Liver (tissue), 9 donors: ENCODE data around the gene GRIP2. TPM values are rescaled to one million over a fixed set of nuclear protein-coding genes. Genes with fewer than 3 reads are reported as not detected.

ENCODE experiments used
- DNase-seq: peaks from one replicate; pipeline ENCODE4 v3.0.0-alpha.2; 2017; ENCODE audit warnings: low spot score
- H3K27ac ChIP-seq, 2 donors: one replicate each; pipeline ENCODE4 v1.7.0; 2013; ENCODE audit warnings: inconsistent platforms in 2 of 2, low read length in 2 of 2, control low read depth in 1 of 2, low read depth in 1 of 2, mild to moderate bottlenecking in 1 of 2
- H3K27me3 ChIP-seq, 4 donors: one replicate each; pipeline versions ENCODE4 v1.6.1 to v1.7.0; 2013; ENCODE audit warnings: low read length in 3 of 4, inconsistent platforms in 1 of 4, mild to moderate bottlenecking in 1 of 4, moderate library complexity in 1 of 4; ENCODE audit not compliant: control insufficient read depth in 4 of 4, insufficient read depth in 4 of 4
- H3K36me3 ChIP-seq, 4 donors: one replicate each; pipeline versions ENCODE4 v1.6.1 to v1.7.0; 2013; ENCODE audit warnings: low read length in 3 of 4, mild to moderate bottlenecking in 3 of 4, low read depth in 1 of 4, moderate library complexity in 1 of 4; ENCODE audit not compliant: control insufficient read depth in 4 of 4, insufficient read depth in 3 of 4
- H3K4me1 ChIP-seq, 4 donors: one replicate each; pipeline versions ENCODE4 v1.6.1 to v1.7.0; 2013; ENCODE audit warnings: low read length in 3 of 4, mild to moderate bottlenecking in 3 of 4, moderate library complexity in 1 of 4; ENCODE audit not compliant: control insufficient read depth in 4 of 4, insufficient read depth in 4 of 4
- H3K4me3 ChIP-seq, 3 donors: one replicate each; pipeline versions ENCODE4 v1.6.1 to v1.7.0; 2013; ENCODE audit warnings: low read length in 3 of 3, control low read depth in 1 of 3, low read depth in 1 of 3, mild to moderate bottlenecking in 1 of 3
- H3K9ac ChIP-seq, 2 donors: one replicate each; pipeline ENCODE4 v1.7.0; 2013; ENCODE audit warnings: low read length in 2 of 2, mild to moderate bottlenecking in 2 of 2, moderate library complexity in 2 of 2, control low read depth in 1 of 2, low read depth in 1 of 2
- H3K9me3 ChIP-seq, 4 donors: one replicate each; pipeline versions ENCODE4 v1.6.1 to v1.7.0; 2013; ENCODE audit warnings: low read length in 3 of 4; ENCODE audit not compliant: control insufficient read depth in 4 of 4
- EGR1 ChIP-seq, 2 donors: IDR thresholded peaks; 2 replicates each; pipeline ENCODE4 v1.6.1; 2016 to 2018; ENCODE audit warnings: antibody characterized with exemption in 2 of 2, low read depth in 2 of 2
- FOXA1 ChIP-seq: IDR thresholded peaks from 2 replicates; pipeline ENCODE4 v1.6.1; 2016; ENCODE audit warnings: antibody characterized with exemption
- FOXA2 ChIP-seq: IDR thresholded peaks from 2 replicates; pipeline ENCODE4 v1.6.1; 2016; ENCODE audit warnings: antibody characterized with exemption
- GABPA ChIP-seq, 2 donors: IDR thresholded peaks in 1 of 2; conservative IDR thresholded peaks in 1 of 2; 2 replicates each; pipeline ENCODE4 v1.6.1; 2016; ENCODE audit warnings: antibody characterized with exemption in 2 of 2, mild to moderate bottlenecking in 1 of 2, moderate library complexity in 1 of 2
- HNF4A ChIP-seq, 2 donors: conservative IDR thresholded peaks; 2 replicates each; pipeline ENCODE4 v1.6.1; 2016; ENCODE audit warnings: antibody characterized with exemption in 2 of 2, mild to moderate bottlenecking in 2 of 2
- HNF4G ChIP-seq: IDR thresholded peaks from 2 replicates; pipeline ENCODE4 v1.6.1; 2016; ENCODE audit warnings: antibody characterized with exemption
- JUND ChIP-seq, 2 donors: IDR thresholded peaks; 2 replicates each; pipeline ENCODE4 v1.6.1; 2016; ENCODE audit warnings: antibody characterized with exemption in 2 of 2
- NR2F2 ChIP-seq: IDR thresholded peaks from 2 replicates; pipeline ENCODE4 v1.6.1; 2016; ENCODE audit warnings: antibody characterized with exemption
- RAD21 ChIP-seq, 2 donors: IDR thresholded peaks; 2 replicates each; pipeline ENCODE4 v1.6.1; 2016; ENCODE audit warnings: antibody characterized with exemption in 2 of 2, mild to moderate bottlenecking in 2 of 2
- RXRA ChIP-seq, 2 donors: IDR thresholded peaks; 2 replicates each; pipeline ENCODE4 v1.6.1; 2017 to 2018; ENCODE audit warnings: antibody characterized with exemption in 2 of 2, mild to moderate bottlenecking in 1 of 2
- SP1 ChIP-seq: IDR thresholded peaks from 2 replicates; pipeline ENCODE4 v1.6.1; 2018; ENCODE audit warnings: antibody characterized with exemption, mild to moderate bottlenecking
- TAF1 ChIP-seq: conservative IDR thresholded peaks from 2 replicates; pipeline ENCODE4 v1.6.1; 2016; ENCODE audit warnings: antibody characterized with exemption, mild to moderate bottlenecking
- YY1 ChIP-seq: IDR thresholded peaks from 2 replicates; pipeline ENCODE4 v1.6.1; 2016; ENCODE audit warnings: antibody characterized with exemption, mild to moderate bottlenecking
- WGBS: extraction: QIAGEN DNeasy Blood & Tissue Kit; methylation state at CpG from one replicate; pipeline ENCODE4 v1.1.7; 2013; 5-methylcytosine and 5-hydroxymethylcytosine counted together
- polyA plus RNA-seq, 2 donors: library from polyadenylated mRNA; stranded (reverse) in 1 of 2; unstranded in 1 of 2; fragments of 200-250 nt in 1 of 2; fragments of >200 nt in 1 of 2; fragmentation: Nextera tagmentation in 1 of 2; extraction: Ambion mirVana in 1 of 2; gene quantifications; one replicate each; pipeline versions ENCODE4 v1.2.1 to v1.2.3, GENCODE V29; 2013 to 2015
- total RNA-seq, 2 donors: library from RNA; depleted of rRNA; stranded (reverse); fragments of >200 nt; gene quantifications; one replicate each; pipeline ENCODE4 v1.2.3, GENCODE V29; 2014
- TF ChIP-seq, protein P1 (sequence below): IDR thresholded peaks from 2 replicates; pipeline ENCODE4 v1.6.1; 2016; ENCODE audit warnings: antibody characterized with exemption, mild to moderate bottlenecking
- TF ChIP-seq, protein P2 (sequence below): IDR thresholded peaks from 2 replicates; pipeline ENCODE4 v1.6.1; 2016; ENCODE audit warnings: antibody characterized with exemption
- TF ChIP-seq, protein P3 (sequence below): IDR thresholded peaks from 2 replicates; pipeline ENCODE4 v1.6.1; 2016; ENCODE audit warnings: antibody characterized with exemption
- TF ChIP-seq, protein P4 (sequence below): fragments of 150-350 bp; IDR thresholded peaks from 2 replicates; pipeline ENCODE4 v1.5.1; 2017; ENCODE audit warnings: improper control_type of control experiment, low read depth, low read length; ENCODE audit not compliant: missing input control
- TF ChIP-seq, protein P5 (sequence below): IDR thresholded peaks from 2 replicates; pipeline ENCODE4 v1.6.1; 2016; ENCODE audit warnings: antibody characterized with exemption
- donor health status: healthy.
- donor health status: healthy.
- donor health status: healthy.
- donor health status: healthy.
- donor health status: healthy.

GRIP2 gene
- total and polyA plus RNA-seq, 4 donors: 0.05 to 0.33 (median 0.09) TPM; not detected in 1

DNA sequence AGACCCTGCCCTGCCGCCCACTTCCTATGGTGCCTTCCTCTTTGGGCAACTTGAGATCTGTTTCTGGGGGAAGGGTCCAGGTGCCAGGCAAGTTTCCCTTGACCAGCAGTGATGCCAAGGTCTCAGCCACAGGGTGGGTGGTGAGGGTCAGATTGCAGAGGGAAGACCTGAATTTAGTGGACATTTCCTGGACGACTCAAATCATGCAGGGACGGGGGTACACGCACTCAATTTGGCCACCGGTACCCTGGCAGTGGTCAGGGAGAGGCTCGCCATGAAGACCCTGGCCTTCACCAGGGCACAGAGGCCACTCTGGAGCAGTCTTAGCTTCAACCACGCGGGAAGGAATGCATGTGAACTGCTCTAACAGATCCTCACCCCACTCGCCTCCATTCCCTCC lies 1.5 kb upstream of the GRIP2 start:
- WGBS: 90% methylated on average over 9 of the region's 9 CpGs
- no peak for TF ChIP-seq RXRA (IDR thresholded peaks at IDR 0.05)
- TF ChIP-seq SP1: no peak
- no peak for TF ChIP-seq NR2F2
- TF ChIP-seq EGR1 (IDR thresholded peaks at IDR 0.05; ENCODE audit: low read depth in 2 of 2): no peak
- TF ChIP-seq, protein P1, sequence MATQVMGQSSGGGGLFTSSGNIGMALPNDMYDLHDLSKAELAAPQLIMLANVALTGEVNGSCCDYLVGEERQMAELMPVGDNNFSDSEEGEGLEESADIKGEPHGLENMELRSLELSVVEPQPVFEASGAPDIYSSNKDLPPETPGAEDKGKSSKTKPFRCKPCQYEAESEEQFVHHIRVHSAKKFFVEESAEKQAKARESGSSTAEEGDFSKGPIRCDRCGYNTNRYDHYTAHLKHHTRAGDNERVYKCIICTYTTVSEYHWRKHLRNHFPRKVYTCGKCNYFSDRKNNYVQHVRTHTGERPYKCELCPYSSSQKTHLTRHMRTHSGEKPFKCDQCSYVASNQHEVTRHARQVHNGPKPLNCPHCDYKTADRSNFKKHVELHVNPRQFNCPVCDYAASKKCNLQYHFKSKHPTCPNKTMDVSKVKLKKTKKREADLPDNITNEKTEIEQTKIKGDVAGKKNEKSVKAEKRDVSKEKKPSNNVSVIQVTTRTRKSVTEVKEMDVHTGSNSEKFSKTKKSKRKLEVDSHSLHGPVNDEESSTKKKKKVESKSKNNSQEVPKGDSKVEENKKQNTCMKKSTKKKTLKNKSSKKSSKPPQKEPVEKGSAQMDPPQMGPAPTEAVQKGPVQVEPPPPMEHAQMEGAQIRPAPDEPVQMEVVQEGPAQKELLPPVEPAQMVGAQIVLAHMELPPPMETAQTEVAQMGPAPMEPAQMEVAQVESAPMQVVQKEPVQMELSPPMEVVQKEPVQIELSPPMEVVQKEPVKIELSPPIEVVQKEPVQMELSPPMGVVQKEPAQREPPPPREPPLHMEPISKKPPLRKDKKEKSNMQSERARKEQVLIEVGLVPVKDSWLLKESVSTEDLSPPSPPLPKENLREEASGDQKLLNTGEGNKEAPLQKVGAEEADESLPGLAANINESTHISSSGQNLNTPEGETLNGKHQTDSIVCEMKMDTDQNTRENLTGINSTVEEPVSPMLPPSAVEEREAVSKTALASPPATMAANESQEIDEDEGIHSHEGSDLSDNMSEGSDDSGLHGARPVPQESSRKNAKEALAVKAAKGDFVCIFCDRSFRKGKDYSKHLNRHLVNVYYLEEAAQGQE: no peak
- TF ChIP-seq, protein P2, sequence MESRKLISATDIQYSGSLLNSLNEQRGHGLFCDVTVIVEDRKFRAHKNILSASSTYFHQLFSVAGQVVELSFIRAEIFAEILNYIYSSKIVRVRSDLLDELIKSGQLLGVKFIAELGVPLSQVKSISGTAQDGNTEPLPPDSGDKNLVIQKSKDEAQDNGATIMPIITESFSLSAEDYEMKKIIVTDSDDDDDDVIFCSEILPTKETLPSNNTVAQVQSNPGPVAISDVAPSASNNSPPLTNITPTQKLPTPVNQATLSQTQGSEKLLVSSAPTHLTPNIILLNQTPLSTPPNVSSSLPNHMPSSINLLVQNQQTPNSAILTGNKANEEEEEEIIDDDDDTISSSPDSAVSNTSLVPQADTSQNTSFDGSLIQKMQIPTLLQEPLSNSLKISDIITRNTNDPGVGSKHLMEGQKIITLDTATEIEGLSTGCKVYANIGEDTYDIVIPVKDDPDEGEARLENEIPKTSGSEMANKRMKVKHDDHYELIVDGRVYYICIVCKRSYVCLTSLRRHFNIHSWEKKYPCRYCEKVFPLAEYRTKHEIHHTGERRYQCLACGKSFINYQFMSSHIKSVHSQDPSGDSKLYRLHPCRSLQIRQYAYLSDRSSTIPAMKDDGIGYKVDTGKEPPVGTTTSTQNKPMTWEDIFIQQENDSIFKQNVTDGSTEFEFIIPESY: no peak
- TF ChIP-seq YY1: no peak
- no peak for TF ChIP-seq JUND (IDR thresholded peaks at IDR 0.05)
- TF ChIP-seq, protein P3, sequence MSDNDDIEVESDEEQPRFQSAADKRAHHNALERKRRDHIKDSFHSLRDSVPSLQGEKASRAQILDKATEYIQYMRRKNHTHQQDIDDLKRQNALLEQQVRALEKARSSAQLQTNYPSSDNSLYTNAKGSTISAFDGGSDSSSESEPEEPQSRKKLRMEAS: no peak
- no peak for TF ChIP-seq TAF1
- TF ChIP-seq HNF4G: no peak
- TF ChIP-seq GABPA (IDR thresholded peaks at IDR 0.05 in 1 of 2, conservative IDR thresholded peaks at IDR 0.05 in 1 of 2): no peak
- no peak for TF ChIP-seq FOXA2
- no peak for TF ChIP-seq FOXA1
- TF ChIP-seq, protein P4, sequence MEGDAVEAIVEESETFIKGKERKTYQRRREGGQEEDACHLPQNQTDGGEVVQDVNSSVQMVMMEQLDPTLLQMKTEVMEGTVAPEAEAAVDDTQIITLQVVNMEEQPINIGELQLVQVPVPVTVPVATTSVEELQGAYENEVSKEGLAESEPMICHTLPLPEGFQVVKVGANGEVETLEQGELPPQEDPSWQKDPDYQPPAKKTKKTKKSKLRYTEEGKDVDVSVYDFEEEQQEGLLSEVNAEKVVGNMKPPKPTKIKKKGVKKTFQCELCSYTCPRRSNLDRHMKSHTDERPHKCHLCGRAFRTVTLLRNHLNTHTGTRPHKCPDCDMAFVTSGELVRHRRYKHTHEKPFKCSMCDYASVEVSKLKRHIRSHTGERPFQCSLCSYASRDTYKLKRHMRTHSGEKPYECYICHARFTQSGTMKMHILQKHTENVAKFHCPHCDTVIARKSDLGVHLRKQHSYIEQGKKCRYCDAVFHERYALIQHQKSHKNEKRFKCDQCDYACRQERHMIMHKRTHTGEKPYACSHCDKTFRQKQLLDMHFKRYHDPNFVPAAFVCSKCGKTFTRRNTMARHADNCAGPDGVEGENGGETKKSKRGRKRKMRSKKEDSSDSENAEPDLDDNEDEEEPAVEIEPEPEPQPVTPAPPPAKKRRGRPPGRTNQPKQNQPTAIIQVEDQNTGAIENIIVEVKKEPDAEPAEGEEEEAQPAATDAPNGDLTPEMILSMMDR: no peak
- no peak for TF ChIP-seq RAD21 (IDR thresholded peaks at IDR 0.05)
- no peak for TF ChIP-seq HNF4A (conservative IDR thresholded peaks at IDR 0.05)
- TF ChIP-seq, protein P5, sequence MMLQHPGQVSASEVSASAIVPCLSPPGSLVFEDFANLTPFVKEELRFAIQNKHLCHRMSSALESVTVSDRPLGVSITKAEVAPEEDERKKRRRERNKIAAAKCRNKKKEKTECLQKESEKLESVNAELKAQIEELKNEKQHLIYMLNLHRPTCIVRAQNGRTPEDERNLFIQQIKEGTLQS: no peak
- DNase-seq: no peak
- Histone ChIP-seq H3K4me1 (no peaks in the 10 kb centered on the region), H3K27me3 (no peaks in the 10 kb centered on the region), H3K4me3 (no peak overlapping the region), H3K36me3 (no peaks in the 10 kb centered on the region), H3K9ac (no peak overlapping the region), H3K27ac (no peak overlapping the region), H3K9me3 (no peaks in the 10 kb centered on the region)
